Spleen (tissue), 11 donors: ENCODE data around the gene OGG1. TPM values are rescaled to one million over a fixed set of nuclear protein-coding genes. Genes with fewer than 3 reads are reported as not detected.

Source experiments
- DNase-seq: peaks from one replicate; pipeline ENCODE4 v3.0.0-alpha.2; 2020
- H3K27ac ChIP-seq, 8 donors: fragments of 200-600 bp; sonication (generic) in 7 of 8; 1 replicate in 4 of 8; 2 replicates in 4 of 8; pipeline versions ENCODE4 v1.5.0 to v1.8.0; 2016 to 2021; ENCODE audit warnings: inconsistent platforms in 4 of 8, mild to moderate bottlenecking in 4 of 8, moderate library complexity in 1 of 8
- H3K27me3 ChIP-seq, 7 donors: fragments of 200-600 bp; sonication (generic) in 6 of 7; replicated peaks in 1 of 7; 1 replicate in 4 of 7; 2 replicates in 3 of 7; pipeline versions ENCODE4 v1.5.0 to v1.8.0; 2016 to 2021; ENCODE audit warnings: inconsistent platforms in 3 of 7, mild to moderate bottlenecking in 1 of 7
- H3K36me3 ChIP-seq, 6 donors: fragments of 200-600 bp; sonication (generic) in 5 of 6; 1 replicate in 4 of 6; 2 replicates in 2 of 6; pipeline versions ENCODE4 v1.5.0 to v1.8.0; 2016 to 2021; ENCODE audit warnings: inconsistent platforms in 2 of 6
- H3K4me1 ChIP-seq, 6 donors: fragments of 200-600 bp; sonication (generic) in 5 of 6; 1 replicate in 3 of 6; 2 replicates in 3 of 6; pipeline versions ENCODE4 v1.5.0 to v1.8.0; 2016 to 2021; ENCODE audit warnings: inconsistent platforms in 3 of 6
- H3K4me3 ChIP-seq, 8 donors: fragments of 200-600 bp; sonication (generic) in 7 of 8; 1 replicate in 4 of 8; 2 replicates in 4 of 8; pipeline versions ENCODE4 v1.5.0 to v1.8.0; 2016 to 2021; ENCODE audit warnings: inconsistent platforms in 4 of 8, mild to moderate bottlenecking in 4 of 8, moderate library complexity in 2 of 8
- H3K9me3 ChIP-seq, 8 donors: fragments of 200-600 bp; sonication (generic) in 7 of 8; 1 replicate in 4 of 8; 2 replicates in 4 of 8; pipeline versions ENCODE4 v1.5.0 to v1.8.0; 2016 to 2021; ENCODE audit warnings: inconsistent platforms in 4 of 8
- POLR2A ChIP-seq, 3 donors: fragments of 450-650 bp; IDR thresholded peaks; one replicate each; pipeline ENCODE4 v1.5.1; 2017; ENCODE audit warnings: antibody characterized with exemption in 3 of 3, mild to moderate bottlenecking in 1 of 3
- POLR2AphosphoS5 ChIP-seq, 3 donors: sonication (generic); formaldehyde crosslinking; IDR thresholded peaks; one replicate each; pipeline ENCODE4 v1.5.1; 2017; ENCODE audit warnings: antibody characterized with exemption in 3 of 3
- WGBS, 5 donors: extraction: QIAGEN DNeasy Blood & Tissue Kit in 3 of 5; methylation state at CpG; one replicate each; pipeline versions ENCODE4 v1.1.5 to v1.1.7; 2013 to 2018; 5-methylcytosine and 5-hydroxymethylcytosine counted together
- intact Hi-C: fragments of 100-400 bp; cut with DNase I; formaldehyde crosslinking; loops from one replicate; pipeline ENCODE4 v1.15.0; 2023; ENCODE audit warnings: low total_unique reads
- polyA plus RNA-seq, 3 donors: library from polyadenylated mRNA; stranded (reverse); fragments of 200-250 nt; gene quantifications; one replicate each; pipeline ENCODE4 v1.2.1, GENCODE V29; 2013
- total RNA-seq, 7 donors: library from RNA; depleted of rRNA in 3 of 7; stranded (reverse); fragments of >200 nt in 3 of 7; fragmentation: NEBNext Ultra II Directional in 4 of 7; extraction: Animal tissue kit (Norgen Biotek cat#: 25700) in 4 of 7; gene quantifications; one replicate each; pipeline versions ENCODE4 v1.1.0 to v1.2.1, GENCODE V29; 2016 to 2021
- TF ChIP-seq, protein P1 (sequence below), 11 experiments: fragments of 200-600 bp in 7 of 11; fragments of 450-650 bp in 4 of 11; sonication (generic) in 4 of 11; IDR thresholded peaks in 8 of 11; conservative IDR thresholded peaks in 3 of 11; 1 replicate in 7 of 11; 2 replicates in 4 of 11; pipeline versions ENCODE4 v1.4.0 to v1.8.0; 2016 to 2021; ENCODE audit warnings: antibody characterized with exemption in 11 of 11, inconsistent platforms in 4 of 11, mild to moderate bottlenecking in 1 of 11
- donor health status: healthy with polysubstance abuse.
- donor health status: DM: no; HTN: no; CAD: no; lungs with moderate emphysema.
- donor health status: DM: no; HTN: no; CAD: no.
- donor health status: Bipolar disorder and iron deficiency.
- donor health status: healthy.
- donor health status: DM: no; HTN: no; CAD: no.
- donor health status: DM: yes; HTN: yes; CAD: no.

Gene OGG1
- total and polyA plus RNA-seq, 10 donors, result 9.3 to 34.5 (median 26.7) TPM

DNA sequence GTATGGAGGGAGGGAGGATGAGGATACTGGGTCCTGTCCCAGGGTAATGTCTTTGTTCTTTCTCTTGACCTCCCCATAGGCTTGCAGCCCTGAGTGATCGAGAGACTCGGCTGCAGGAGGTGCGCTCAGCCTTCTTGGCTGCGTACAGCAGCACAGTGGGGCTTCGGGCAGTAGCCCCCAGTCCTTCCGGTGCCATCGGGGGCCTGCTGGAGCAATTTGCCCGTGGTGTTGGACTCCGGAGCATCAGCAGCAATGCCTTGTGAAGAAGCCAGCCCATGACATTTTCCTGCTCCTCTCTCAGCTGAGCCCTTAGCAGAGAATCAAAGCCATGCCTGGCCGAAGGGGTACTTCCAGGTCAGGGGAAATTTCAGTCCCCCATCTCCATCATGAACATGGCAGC is 48.0 kb upstream of the OGG1 start:
- H3K36me3 ChIP-seq, result peaks cover 0 to 65% (median 61%) of the 10 kb centered on the region in 6 donors

DNA sequence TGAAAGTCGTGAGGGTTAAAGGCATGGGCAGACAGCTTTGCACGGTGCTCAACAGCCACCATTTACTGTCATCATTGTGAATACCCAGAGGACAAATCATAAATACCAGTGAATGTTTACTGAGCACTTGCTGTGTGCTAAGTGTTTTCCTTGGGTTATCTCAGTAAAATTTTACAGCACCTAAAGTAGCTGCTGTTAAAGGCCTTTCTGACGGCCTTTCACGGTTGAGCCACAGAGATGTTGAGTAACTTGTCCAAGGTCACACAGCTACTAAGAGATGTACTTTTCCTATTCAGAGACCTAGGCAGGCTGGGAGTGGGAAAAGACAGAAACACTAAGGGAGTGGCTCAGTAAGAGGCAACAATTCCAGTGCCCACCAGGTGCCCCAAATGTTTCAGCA is 46.5 kb upstream of the OGG1 start:
- H3K4me1 ChIP-seq, result peaks cover 10 to 22% (median 18%) of the 10 kb centered on the region in 6 donors
- 83 to 91% (median 87%) methylated on average over 4 of the region's 4 CpGs for WGBS, 5 donors
- peak overlapping the region in 2 of 8 donors; percentile 28 to 59 for H3K4me3 ChIP-seq
- TF ChIP-seq POLR2AphosphoS5 (IDR thresholded peaks at IDR 0.05), result no peak
- TF ChIP-seq, protein P1, sequence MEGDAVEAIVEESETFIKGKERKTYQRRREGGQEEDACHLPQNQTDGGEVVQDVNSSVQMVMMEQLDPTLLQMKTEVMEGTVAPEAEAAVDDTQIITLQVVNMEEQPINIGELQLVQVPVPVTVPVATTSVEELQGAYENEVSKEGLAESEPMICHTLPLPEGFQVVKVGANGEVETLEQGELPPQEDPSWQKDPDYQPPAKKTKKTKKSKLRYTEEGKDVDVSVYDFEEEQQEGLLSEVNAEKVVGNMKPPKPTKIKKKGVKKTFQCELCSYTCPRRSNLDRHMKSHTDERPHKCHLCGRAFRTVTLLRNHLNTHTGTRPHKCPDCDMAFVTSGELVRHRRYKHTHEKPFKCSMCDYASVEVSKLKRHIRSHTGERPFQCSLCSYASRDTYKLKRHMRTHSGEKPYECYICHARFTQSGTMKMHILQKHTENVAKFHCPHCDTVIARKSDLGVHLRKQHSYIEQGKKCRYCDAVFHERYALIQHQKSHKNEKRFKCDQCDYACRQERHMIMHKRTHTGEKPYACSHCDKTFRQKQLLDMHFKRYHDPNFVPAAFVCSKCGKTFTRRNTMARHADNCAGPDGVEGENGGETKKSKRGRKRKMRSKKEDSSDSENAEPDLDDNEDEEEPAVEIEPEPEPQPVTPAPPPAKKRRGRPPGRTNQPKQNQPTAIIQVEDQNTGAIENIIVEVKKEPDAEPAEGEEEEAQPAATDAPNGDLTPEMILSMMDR (IDR thresholded peaks at IDR 0.05 in 8 of 11, conservative IDR thresholded peaks at IDR 0.05 in 3 of 11), result no peak
- TF ChIP-seq POLR2A (IDR thresholded peaks at IDR 0.05), result no peak
- H3K27me3 ChIP-seq, result peaks cover 0 to 39% (median 19%) of the 10 kb centered on the region in 7 donors
- intact Hi-C loops, result no loop called here
- H3K36me3 ChIP-seq, result peaks cover 0 to 50% (median 46%) of the 10 kb centered on the region in 6 donors
- no peak for DNase-seq
- no peaks in the 10 kb centered on the region for H3K9me3 ChIP-seq
- no peak overlapping the region for H3K27ac ChIP-seq

More for the DNA sequence above, 48.0 kb upstream of the OGG1 start:
- Histone ChIP-seq H3K4me3 (no peak overlapping the region), H3K27me3 (peaks cover 0 to 39% (median 19%) of the 10 kb centered on the region in 7 donors), H3K9me3 (no peaks in the 10 kb centered on the region), H3K4me1 (peaks cover 10 to 22% (median 18%) of the 10 kb centered on the region in 6 donors), H3K27ac (no peak overlapping the region)
- TF ChIP-seq, protein P1 (IDR thresholded peaks at IDR 0.05 in 8 of 11, conservative IDR thresholded peaks at IDR 0.05 in 3 of 11), result no peak
- no peak for TF ChIP-seq POLR2A (IDR thresholded peaks at IDR 0.05)
- peak in 1 of 3 donors; percentile 38 for TF ChIP-seq POLR2AphosphoS5 (IDR thresholded peaks at IDR 0.05)
- intact Hi-C loops, result no loop called here
- WGBS, 5 donors, result 89 to 97% (median 95%) methylated on average over 5 to 10 of the region's 10 CpGs
- peak; percentile 65 for DNase-seq

DNA sequence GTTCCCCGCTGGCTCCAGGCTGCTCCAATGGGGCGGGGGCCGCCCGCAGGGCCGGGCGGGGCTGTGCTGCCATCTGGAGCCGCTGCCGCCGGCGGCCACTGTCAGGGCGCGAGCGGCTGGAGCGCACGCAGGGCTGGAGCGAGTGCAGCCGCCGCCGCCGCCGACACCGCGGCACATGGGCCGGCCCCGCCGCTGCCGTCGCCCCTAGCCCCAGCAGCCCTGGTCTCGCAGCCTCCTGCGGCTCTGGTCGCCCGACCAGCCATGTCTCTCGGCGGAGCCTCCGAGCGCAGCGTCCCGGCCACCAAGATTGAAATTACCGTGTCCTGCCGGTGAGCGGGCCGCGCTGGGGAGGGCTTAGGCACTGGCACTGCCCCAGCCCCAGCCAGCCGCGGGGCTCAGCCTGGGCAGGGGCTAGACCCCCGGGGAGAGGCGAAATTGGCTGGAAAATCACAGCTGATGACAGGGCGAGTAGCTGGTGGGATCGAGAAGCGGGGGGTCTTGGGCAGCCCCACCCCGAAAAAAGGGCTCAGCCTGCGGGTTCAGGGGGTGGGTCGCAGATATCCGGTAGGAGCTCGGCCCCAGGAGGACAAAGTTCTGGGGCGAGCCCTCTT is 45.9 kb upstream of the OGG1 start, which contains the start of gene CPNE9:
CPNE9 (plus strand) TSS at position 98 of the 611 bp plus-strand sequence; CDS start at position 262, 164 bp downstream.
- H3K9me3 ChIP-seq, result no peaks in the 10 kb centered on the region
- intact Hi-C loops, result no loop called here
- H3K27me3 ChIP-seq, result peaks cover 0 to 39% (median 19%) of the 10 kb centered on the region in 7 donors
- peak within 1 kb of the TSS; percentile 4 to 59 (median 26) for H3K4me3 ChIP-seq
- peaks cover 0 to 44% (median 40%) of the 10 kb centered on the region in 6 donors for H3K36me3 ChIP-seq
- peaks cover 10 to 22% (median 18%) of the 10 kb centered on the region in 6 donors for H3K4me1 ChIP-seq
- TF ChIP-seq POLR2AphosphoS5 (IDR thresholded peaks at IDR 0.05) (peak in 1 of 3 donors; percentile 29), POLR2A (IDR thresholded peaks at IDR 0.05) (no peak)
- DNase-seq, result peak; percentile 64
- 4 to 9% (median 5%) methylated on average over 15 to 56 of the region's 56 CpGs for WGBS, 5 donors
- no peak within 1 kb of the TSS for H3K27ac ChIP-seq

DNA sequence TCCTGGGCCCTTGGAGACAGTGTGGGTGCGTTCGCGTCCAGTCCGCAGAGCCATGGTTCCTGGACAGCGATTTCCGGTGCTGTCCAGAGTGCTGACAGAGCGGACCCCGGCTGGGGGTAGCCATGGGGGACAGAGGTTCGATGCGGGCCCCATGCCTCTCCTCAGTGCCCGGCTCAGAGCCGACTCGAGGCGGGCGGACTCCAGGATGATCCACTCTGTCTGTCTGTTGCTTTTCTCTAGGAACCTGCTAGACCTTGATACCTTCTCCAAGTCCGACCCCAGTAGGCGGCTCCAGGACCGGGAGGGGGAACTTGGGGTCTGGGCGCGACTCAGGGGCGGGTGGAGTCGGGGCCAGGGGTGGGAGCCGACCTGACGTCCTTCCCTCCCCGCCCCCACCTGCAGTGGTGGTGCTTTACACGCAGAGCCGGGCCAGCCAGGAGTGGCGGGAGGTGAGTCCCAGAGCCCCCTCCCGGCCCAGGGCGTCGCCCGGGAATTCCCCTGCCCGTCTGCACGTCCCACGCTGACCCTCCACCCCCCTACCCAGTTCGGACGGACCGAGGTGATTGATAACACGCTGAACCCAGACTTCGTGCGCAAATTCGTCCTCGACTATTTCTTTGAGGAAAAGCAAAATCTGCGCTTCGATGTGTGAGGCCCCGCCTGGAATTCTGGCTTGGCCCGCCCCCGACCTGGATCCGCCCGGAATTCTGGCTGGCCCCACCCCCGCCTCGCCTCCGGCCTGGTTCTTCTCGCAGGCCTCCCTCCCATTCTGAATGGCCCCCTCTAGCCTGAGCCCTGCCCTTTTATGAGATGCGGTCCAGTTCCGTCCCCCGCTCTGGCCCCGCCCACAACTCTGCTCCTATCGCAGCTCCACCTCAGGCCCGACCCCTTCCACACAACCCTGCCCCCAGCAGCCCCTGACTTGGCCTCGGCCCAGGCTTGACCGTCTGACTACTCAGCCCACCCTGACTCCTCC is 45.1 kb upstream of the OGG1 start:
- no peaks in the 10 kb centered on the region for H3K9me3 ChIP-seq
- TF ChIP-seq POLR2A (IDR thresholded peaks at IDR 0.05), result no peak
- TF ChIP-seq, protein P1 (IDR thresholded peaks at IDR 0.05 in 8 of 11, conservative IDR thresholded peaks at IDR 0.05 in 3 of 11), result no peak
- TF ChIP-seq POLR2AphosphoS5 (IDR thresholded peaks at IDR 0.05), result no peak
- H3K27ac ChIP-seq, result no peak overlapping the region
- intact Hi-C loops, result no loop called here
- DNase-seq, result peak; percentile 71
- peaks cover 0 to 39% (median 19%) of the 10 kb centered on the region in 7 donors for H3K27me3 ChIP-seq
- 2 to 8% (median 4%) methylated on average over 32 to 62 of the region's 62 CpGs for WGBS, 5 donors
- H3K4me3 ChIP-seq, result peak overlapping the region; percentile 4 to 59 (median 26)
- peaks cover 0 to 36% (median 32%) of the 10 kb centered on the region in 6 donors for H3K36me3 ChIP-seq
- H3K4me1 ChIP-seq, result peaks cover 10 to 22% (median 18%) of the 10 kb centered on the region in 6 donors
